OCI-LY3 (cell line): ENCODE measurements around the gene ALDH1L1.

Experiments used
- EZH2phosphoT487 ChIP-seq: fragments of 200-600 bp; shearing (Covaris generic); IDR thresholded peaks from 2 replicates; pipeline ENCODE4 v1.6.1; 2018; ENCODE audit warnings: antibody characterized with exemption, mixed run types, low read depth
- TF ChIP-seq, protein P1 (sequence below): fragments of 200-600, 300-600 bp; sonication (generic); IDR thresholded peaks from 2 replicates; pipeline ENCODE4 v1.5.1; 2014; ENCODE audit warnings: antibody characterized with exemption, low read length, low read depth

DNA sequence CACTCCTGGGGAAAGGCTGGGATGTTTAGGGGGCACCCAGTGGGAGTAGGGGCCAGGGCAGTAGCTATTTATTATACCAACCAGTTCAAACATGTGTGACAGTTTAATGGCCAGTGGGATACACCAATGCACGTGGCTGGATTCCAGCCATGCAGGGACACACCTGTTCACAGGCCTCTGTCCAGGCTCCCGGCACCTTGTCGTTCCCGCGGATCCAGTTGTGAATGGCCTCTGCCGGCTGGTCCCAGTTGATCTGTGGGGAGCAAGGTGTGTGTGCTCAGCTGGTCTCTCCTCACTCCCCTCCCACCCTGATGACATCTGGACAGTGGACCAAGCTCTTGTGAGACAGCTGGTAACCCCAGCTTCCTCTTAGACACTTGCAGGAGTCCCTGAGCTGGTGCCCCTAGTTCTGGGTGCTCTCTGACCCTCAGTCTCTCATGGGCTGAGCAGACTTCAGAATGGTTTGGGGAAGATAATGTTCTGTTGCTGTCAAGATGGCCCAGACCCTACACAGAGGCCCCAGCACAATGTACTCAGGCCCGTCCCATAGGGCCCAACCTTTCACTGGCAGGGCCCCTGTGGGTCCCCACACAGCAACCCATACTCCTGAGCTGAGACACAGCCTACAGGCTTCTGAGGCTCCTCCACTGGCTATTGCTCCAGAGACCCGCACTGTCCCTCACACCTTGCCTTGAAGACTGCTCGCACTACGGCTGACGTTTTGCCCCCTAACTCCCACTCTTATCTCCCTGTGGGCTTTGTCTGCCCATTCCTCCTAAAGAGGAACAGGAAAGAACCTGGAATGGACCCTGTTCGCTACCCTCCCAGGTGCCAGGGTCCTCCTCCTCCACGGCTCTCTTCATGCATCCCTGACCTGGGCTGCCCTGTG is 25.8 kb downstream of the ALDH1L1 start:
- TF ChIP-seq, protein P1, sequence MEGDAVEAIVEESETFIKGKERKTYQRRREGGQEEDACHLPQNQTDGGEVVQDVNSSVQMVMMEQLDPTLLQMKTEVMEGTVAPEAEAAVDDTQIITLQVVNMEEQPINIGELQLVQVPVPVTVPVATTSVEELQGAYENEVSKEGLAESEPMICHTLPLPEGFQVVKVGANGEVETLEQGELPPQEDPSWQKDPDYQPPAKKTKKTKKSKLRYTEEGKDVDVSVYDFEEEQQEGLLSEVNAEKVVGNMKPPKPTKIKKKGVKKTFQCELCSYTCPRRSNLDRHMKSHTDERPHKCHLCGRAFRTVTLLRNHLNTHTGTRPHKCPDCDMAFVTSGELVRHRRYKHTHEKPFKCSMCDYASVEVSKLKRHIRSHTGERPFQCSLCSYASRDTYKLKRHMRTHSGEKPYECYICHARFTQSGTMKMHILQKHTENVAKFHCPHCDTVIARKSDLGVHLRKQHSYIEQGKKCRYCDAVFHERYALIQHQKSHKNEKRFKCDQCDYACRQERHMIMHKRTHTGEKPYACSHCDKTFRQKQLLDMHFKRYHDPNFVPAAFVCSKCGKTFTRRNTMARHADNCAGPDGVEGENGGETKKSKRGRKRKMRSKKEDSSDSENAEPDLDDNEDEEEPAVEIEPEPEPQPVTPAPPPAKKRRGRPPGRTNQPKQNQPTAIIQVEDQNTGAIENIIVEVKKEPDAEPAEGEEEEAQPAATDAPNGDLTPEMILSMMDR: no peak
- TF ChIP-seq EZH2phosphoT487: no peak
